Trophoblast cell (in vitro differentiated cells and primary cell): Measurements from ENCODE around the gene RAB3GAP1.

ENCODE experiments used
- DNase-seq, 2 donors: peaks; one replicate each; pipeline ENCODE4 v3.0.0-alpha.2; 2016
- H2AFZ ChIP-seq: 2 replicates; pipeline ENCODE4 v1.6.1; 2013; ENCODE audit warnings: low read length, moderate library complexity, mild to moderate bottlenecking; ENCODE audit not compliant: insufficient read depth, poor library complexity
- H2AK5ac ChIP-seq: 2 replicates; pipeline ENCODE4 v1.6.1; 2013; ENCODE audit warnings: mild to moderate bottlenecking, low read length
- H2BK120ac ChIP-seq: 2 replicates; pipeline ENCODE4 v1.6.1; 2013; ENCODE audit warnings: low read length, mild to moderate bottlenecking, moderate library complexity; ENCODE audit not compliant: insufficient read depth, poor library complexity
- H2BK12ac ChIP-seq: 2 replicates; pipeline ENCODE4 v1.6.1; 2013; ENCODE audit warnings: mild to moderate bottlenecking, low read length, moderate library complexity
- H2BK5ac ChIP-seq: 2 replicates; pipeline ENCODE4 v1.6.1; 2013; ENCODE audit warnings: low read length, low read depth, moderate library complexity, mild to moderate bottlenecking; ENCODE audit not compliant: poor library complexity
- H3K14ac ChIP-seq: 2 replicates; pipeline ENCODE4 v1.6.1; 2013; ENCODE audit warnings: mild to moderate bottlenecking, low read length
- H3K18ac ChIP-seq: 2 replicates; pipeline ENCODE4 v1.6.1; 2013; ENCODE audit warnings: mild to moderate bottlenecking, low read length
- H3K23ac ChIP-seq: 2 replicates; pipeline ENCODE4 v1.6.1; 2013; ENCODE audit warnings: low read length
- H3K27ac ChIP-seq: 2 replicates; pipeline ENCODE4 v1.5.1; 2013; ENCODE audit warnings: low read depth, mild to moderate bottlenecking, inconsistent platforms, low read length, moderate library complexity
- H3K27me3 ChIP-seq: 2 replicates; pipeline ENCODE4 v1.6.1; 2013; ENCODE audit warnings: inconsistent platforms, mild to moderate bottlenecking, low read length, moderate library complexity; ENCODE audit not compliant: insufficient read depth
- H3K36me3 ChIP-seq, 2 experiments: 1 replicate in 1 of 2; 2 replicates in 1 of 2; pipeline ENCODE4 v1.6.1; 2013; ENCODE audit warnings: low read length in 2 of 2, mild to moderate bottlenecking in 2 of 2, moderate library complexity in 1 of 2; ENCODE audit not compliant: insufficient read depth in 2 of 2, control insufficient read depth in 1 of 2
- H3K4ac ChIP-seq: 2 replicates; pipeline ENCODE4 v1.6.1; 2013; ENCODE audit warnings: low read depth, mild to moderate bottlenecking, low read length, moderate library complexity
- H3K4me1 ChIP-seq, 2 experiments: 1 replicate in 1 of 2; 2 replicates in 1 of 2; pipeline ENCODE4 v1.6.1; 2013; ENCODE audit warnings: low read length in 2 of 2, mild to moderate bottlenecking in 2 of 2, moderate library complexity in 1 of 2; ENCODE audit not compliant: insufficient read depth in 2 of 2, control insufficient read depth in 1 of 2
- H3K4me2 ChIP-seq: 2 replicates; pipeline ENCODE4 v1.6.1; 2013; ENCODE audit warnings: inconsistent platforms, mild to moderate bottlenecking, low read length, moderate library complexity
- H3K4me3 ChIP-seq: 2 replicates; pipeline ENCODE4 v1.5.1; 2013; ENCODE audit warnings: mild to moderate bottlenecking, low read depth, low read length, inconsistent platforms
- H3K79me1 ChIP-seq: one replicate; pipeline ENCODE4 v1.6.1; 2013; ENCODE audit warnings: low read length
- H3K79me2 ChIP-seq: 2 replicates; pipeline ENCODE4 v1.6.1; 2013; ENCODE audit warnings: low read length, mild to moderate bottlenecking; ENCODE audit not compliant: control insufficient read depth, insufficient read depth, poor library complexity
- H3K9ac ChIP-seq: 2 replicates; pipeline ENCODE4 v1.6.1; 2013; ENCODE audit warnings: mild to moderate bottlenecking, low read length
- H3K9me3 ChIP-seq: 2 replicates; pipeline ENCODE4 v1.6.1; 2013; ENCODE audit warnings: low read depth, mild to moderate bottlenecking, control low read depth, inconsistent platforms, low read length; ENCODE audit not compliant: insufficient read depth
- H4K12ac ChIP-seq: 2 replicates; pipeline ENCODE4 v1.6.1; 2013; ENCODE audit warnings: low read depth, mild to moderate bottlenecking, low read length, moderate library complexity
- H4K8ac ChIP-seq: 2 replicates; pipeline ENCODE4 v1.6.1; 2013; ENCODE audit warnings: low read depth, mild to moderate bottlenecking, low read length, moderate library complexity
- H4K91ac ChIP-seq: one replicate; pipeline ENCODE4 v1.6.1; 2013; ENCODE audit warnings: low read depth, mild to moderate bottlenecking, low read length, moderate library complexity
- WGBS: extraction: QIAGEN DNeasy Blood & Tissue Kit; methylation state at CpG from one replicate; pipeline ENCODE4 v1.1.7; 2013; ENCODE audit warnings: missing lambda C conversion rate; ENCODE audit not compliant: insufficient read length, insufficient coverage; ENCODE audit errors: extremely low coverage; 5-methylcytosine and 5-hydroxymethylcytosine counted together

Gene RAB3GAP1

DNA sequence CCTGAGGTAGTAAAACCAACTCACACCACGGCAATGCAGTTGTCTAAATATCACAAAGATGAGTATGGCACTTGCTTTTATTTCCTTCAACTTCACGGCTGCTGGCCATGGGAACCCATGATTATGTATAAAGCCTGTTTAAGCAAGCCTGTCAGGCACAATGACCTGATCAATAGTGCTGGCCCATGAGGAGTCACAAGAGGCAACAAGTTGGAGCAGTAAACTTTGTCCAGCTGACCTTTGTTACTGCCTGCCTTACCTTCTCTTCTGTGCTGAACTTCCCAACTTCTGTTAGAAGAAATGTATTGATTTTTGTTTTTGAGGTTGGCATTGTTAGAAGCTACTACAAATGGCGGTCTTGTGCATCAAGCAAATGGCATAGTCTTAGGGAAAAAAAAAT lies 151.9 kb downstream of the RAB3GAP1 start:
- H3K9me3 ChIP-seq: no peaks in the 10 kb centered on the region
- no peaks in the 10 kb centered on the region for H3K79me1 ChIP-seq
- H3K18ac ChIP-seq: no peak overlapping the region
- H4K12ac ChIP-seq: no peak overlapping the region
- DNase-seq: no peak
- H3K23ac ChIP-seq: no peak overlapping the region
- H3K4me2 ChIP-seq: no peak overlapping the region
- no peak overlapping the region for H2BK12ac ChIP-seq
- H3K9ac ChIP-seq: no peak overlapping the region
- no peaks in the 10 kb centered on the region for H3K27me3 ChIP-seq
- no peak overlapping the region for H3K14ac ChIP-seq
- H2AK5ac ChIP-seq: no peak overlapping the region
- H2BK5ac ChIP-seq: no peak overlapping the region
- H2BK120ac ChIP-seq: no peak overlapping the region
- H3K4ac ChIP-seq: no peak overlapping the region
- no peaks in the 10 kb centered on the region for H3K36me3 ChIP-seq
- H3K4me3 ChIP-seq: no peak overlapping the region
- H2AFZ ChIP-seq: no peak overlapping the region
- H4K8ac ChIP-seq: no peak overlapping the region
- no CpG with 5 or more reads among the region's 3 CpGs for WGBS
- H3K27ac ChIP-seq: no peak overlapping the region
- H3K4me1 ChIP-seq: no peaks in the 10 kb centered on the region
- H3K79me2 ChIP-seq: no peaks in the 10 kb centered on the region
- H4K91ac ChIP-seq: no peak overlapping the region

GRCh38 chr2:135208016-135208415 lies 155.9 kb downstream of the RAB3GAP1 start:
- Histone ChIP-seq H4K91ac (no peak overlapping the region), H3K27me3 (no peaks in the 10 kb centered on the region), H2BK120ac (no peak overlapping the region), H3K79me1 (no peaks in the 10 kb centered on the region), H3K9ac (no peak overlapping the region), H3K4me3 (no peak overlapping the region), H2BK12ac (no peak overlapping the region), H3K9me3 (no peaks in the 10 kb centered on the region), H2AFZ (no peak overlapping the region), H4K8ac (no peak overlapping the region), H3K14ac (no peak overlapping the region), H3K79me2 (no peaks in the 10 kb centered on the region), H4K12ac (no peak overlapping the region), H2AK5ac (no peak overlapping the region), H3K27ac (no peak overlapping the region), H3K18ac (no peak overlapping the region), H2BK5ac (no peak overlapping the region), H3K23ac (no peak overlapping the region), H3K4me2 (no peak overlapping the region), H3K36me3 (no peaks in the 10 kb centered on the region), H3K4me1 (no peaks in the 10 kb centered on the region), H3K4ac (no peak overlapping the region)
- WGBS: no CpG with 5 or more reads among the region's 2 CpGs
- DNase-seq: no peak

DNA sequence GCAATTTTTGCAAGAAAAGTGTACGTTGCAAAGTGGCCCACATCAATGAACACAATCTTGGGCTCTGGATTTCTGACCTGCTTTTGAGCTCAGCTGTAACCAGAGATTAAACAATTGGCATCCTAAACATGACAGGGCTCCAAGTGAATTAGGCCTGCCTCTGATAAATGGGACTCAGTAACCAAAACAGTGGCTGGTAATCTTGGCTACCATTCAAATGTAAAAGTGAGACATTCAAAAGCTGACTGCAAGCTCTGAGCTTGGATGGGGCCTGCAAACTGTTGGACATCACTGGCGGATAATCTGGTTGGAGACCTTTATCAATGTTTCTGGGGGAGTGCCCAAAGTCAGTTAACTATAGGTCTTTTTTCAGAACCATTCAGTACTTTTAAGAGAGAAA lies 160.7 kb downstream of the RAB3GAP1 start:
- no peak overlapping the region for H4K8ac ChIP-seq
- H2AFZ ChIP-seq: no peak overlapping the region
- H3K79me2 ChIP-seq: no peaks in the 10 kb centered on the region
- no peak overlapping the region for H3K4ac ChIP-seq
- no peak overlapping the region for H3K23ac ChIP-seq
- no peak overlapping the region for H3K18ac ChIP-seq
- no peak overlapping the region for H2BK5ac ChIP-seq
- no peaks in the 10 kb centered on the region for H3K4me1 ChIP-seq
- H2BK12ac ChIP-seq: no peak overlapping the region
- H3K27me3 ChIP-seq: no peaks in the 10 kb centered on the region
- H3K4me3 ChIP-seq: no peak overlapping the region
- no peak for DNase-seq
- no CpG with 5 or more reads among the region's 2 CpGs for WGBS
- H3K9ac ChIP-seq: no peak overlapping the region
- no peak overlapping the region for H2BK120ac ChIP-seq
- no peaks in the 10 kb centered on the region for H3K9me3 ChIP-seq
- no peak overlapping the region for H3K27ac ChIP-seq
- H3K14ac ChIP-seq: no peak overlapping the region
- H2AK5ac ChIP-seq: no peak overlapping the region
- H3K4me2 ChIP-seq: no peak overlapping the region
- no peaks in the 10 kb centered on the region for H3K36me3 ChIP-seq
- H4K91ac ChIP-seq: no peak overlapping the region
- H4K12ac ChIP-seq: no peak overlapping the region
- no peaks in the 10 kb centered on the region for H3K79me1 ChIP-seq

DNA sequence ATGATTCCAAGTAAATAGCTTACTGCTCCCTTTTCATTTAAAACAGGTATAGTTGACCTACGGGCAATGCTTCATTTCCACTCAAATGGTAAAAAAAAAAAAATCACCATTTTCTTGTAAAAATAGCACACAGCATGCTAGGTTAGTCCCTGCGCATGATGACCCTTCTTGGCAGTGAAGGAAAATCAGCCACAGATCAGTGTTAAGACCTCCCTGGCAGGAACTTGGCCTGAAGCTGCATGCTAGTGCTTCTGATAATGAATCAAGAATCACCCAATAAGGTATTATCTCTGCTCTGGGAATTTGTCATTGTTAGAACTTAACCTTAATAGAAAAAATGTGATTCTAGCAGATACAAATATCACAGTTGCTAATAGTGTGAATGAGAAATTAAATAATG lies 166.3 kb downstream of the RAB3GAP1 start:
- Histone ChIP-seq H4K8ac (no peak overlapping the region), H2AFZ (no peak overlapping the region)

More for the DNA sequence above, 166.3 kb downstream of the RAB3GAP1 start:
- Histone ChIP-seq H2BK120ac (no peak overlapping the region), H3K79me2 (no peaks in the 10 kb centered on the region), H2BK5ac (no peak overlapping the region), H3K4me3 (no peak overlapping the region), H3K4me1 (no peaks in the 10 kb centered on the region), H3K27ac (no peak overlapping the region), H3K79me1 (no peaks in the 10 kb centered on the region), H4K91ac (no peak overlapping the region), H3K27me3 (no peaks in the 10 kb centered on the region), H2AK5ac (no peak overlapping the region), H3K23ac (no peak overlapping the region), H3K4me2 (no peak overlapping the region), H3K9ac (no peak overlapping the region), H4K12ac (no peak overlapping the region), H2BK12ac (no peak overlapping the region), H3K36me3 (no peaks in the 10 kb centered on the region), H3K18ac (no peak overlapping the region), H3K9me3 (no peaks in the 10 kb centered on the region), H3K4ac (no peak overlapping the region), H3K14ac (no peak overlapping the region)
- WGBS: no CpG with 5 or more reads among the region's 2 CpGs
- no peak for DNase-seq
